HG03159 (cell line): ENCODE data around the gene CREG2.
"Not testable (repeated sequence)": the region's sequence is repeated elsewhere in the genome, so short reads cannot be mapped to it uniquely, and the experiment has no call there.

Experiments
- ATAC-seq: cut with Tn5 transposase; IDR thresholded peaks from one replicate; pipeline ENCODE4 v1.9.1; 2021; ENCODE audit warnings: mild to moderate bottlenecking, moderate library complexity; ENCODE audit not compliant: unreplicated experiment

CREG2 gene

DNA sequence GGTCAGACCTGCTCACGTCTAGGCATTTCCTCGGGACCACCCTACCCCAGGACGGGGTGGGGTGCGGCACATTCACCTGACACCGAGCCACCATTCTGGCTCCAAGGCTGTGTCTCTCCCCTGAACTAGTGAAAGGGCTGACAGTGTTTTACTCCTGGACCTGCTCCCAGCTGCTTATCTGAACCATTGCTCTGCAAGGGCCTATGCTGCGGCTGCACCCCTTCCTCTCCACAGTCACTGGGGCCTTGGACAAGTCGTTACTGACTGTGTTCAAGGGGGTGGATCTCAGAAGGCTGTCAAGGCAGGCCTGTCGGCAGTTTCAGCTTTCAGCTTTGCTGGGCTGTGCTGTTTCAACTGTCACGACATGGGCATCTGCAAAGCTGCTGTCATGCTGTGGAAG, 11.7 kb downstream of the CREG2 start:
- no peak for ATAC-seq

DNA sequence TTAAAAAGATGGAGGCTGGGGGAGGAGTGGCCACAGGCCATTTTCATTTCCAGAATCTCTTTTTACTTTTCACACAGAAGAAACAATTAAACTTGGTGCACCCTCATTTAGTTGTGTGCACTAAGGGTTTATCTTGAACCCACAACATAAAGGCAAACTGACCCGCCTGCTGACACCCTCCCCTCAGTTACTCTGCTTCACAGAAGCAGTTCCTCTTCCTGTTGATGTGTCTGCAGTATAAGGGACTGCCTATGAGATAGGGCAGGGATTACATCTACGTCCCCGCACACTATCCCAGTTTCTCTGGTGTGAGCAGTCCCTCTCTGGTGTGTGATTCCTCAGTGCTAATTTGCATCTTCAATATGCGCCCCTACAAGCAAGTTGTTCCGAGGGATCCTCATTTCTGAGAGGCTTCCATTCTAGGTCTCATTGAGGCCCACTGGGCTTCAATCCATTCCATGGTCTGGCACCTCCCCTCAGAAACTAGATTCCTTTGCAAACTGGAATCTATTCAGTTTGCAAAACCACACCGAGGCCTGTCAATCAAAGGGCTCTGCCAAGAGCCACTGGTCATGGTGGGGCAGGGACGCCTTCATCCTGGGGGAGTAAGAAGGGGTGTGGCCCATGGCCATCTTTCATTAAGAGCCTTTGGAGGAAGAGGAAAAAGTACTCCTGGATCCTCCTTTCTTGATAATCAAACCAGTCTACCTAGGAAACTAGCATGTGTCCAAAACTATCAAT, 12.3 kb downstream of the CREG2 start:
- ATAC-seq, result no peak

DNA sequence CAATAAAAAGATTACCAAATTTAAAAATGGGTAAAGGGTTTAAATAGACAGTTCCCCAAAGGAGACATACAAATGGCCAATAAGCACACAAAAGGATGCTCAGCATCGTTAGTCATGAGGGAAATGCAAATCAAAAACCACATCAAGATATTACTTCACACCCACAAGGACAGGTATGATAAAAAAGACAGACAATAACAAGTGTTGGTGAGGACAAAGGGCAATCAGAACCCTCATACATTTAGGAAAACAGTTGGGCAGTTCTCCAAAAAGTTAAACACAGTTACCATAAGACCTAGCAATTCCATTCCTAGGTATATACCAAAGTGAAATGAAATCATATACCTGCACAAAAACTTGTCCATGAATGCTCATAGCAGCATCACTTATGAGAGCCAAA, 14.5 kb downstream of the CREG2 start:
- no peak for ATAC-seq

- no peak for ATAC-seq
These were observed 15.7 kb downstream of the CREG2 start for GRCh38 chr2:101371636-101372035.

DNA sequence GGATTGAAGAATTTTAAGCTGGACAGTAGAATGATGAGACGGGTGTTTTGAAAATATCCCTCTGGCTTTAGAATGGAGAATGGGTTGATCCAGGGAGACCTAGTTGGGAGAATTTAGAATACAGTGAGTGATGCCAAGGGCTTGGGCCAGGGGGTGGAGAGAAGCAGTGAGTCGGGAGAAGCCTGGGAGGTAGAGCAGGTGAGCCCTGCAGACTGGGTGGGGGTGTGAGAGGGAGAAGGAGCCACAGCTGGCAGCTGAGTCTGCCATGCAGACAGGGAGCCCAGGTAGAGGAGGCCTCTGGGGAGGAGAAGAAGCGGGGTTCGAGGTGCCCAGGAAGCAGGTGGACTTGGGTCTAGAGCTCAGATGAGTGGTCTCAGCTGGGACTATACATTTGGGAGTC, 18.2 kb downstream of the CREG2 start:
- ATAC-seq, result no peak

DNA sequence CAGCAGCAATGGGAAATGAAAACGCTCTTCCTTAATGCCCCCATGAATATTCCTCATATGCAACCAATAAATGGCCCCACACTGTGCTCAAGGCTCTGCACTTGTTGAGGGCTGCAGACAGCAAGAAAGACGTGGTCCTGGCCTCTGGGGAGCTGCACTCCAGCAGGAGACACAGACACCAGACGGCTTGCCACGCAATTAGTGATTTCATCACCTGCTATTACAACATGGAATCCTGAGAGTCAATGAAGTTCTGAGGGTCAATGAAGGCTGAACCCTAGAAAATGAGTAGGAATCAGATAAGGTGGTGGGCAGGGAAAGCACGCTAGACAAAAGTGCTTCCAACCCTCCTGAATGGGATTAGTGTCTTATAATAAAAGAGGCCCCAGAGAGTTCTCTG, 18.9 kb downstream of the CREG2 start:
- no peak for ATAC-seq

- no peak for ATAC-seq
These were observed 19.8 kb downstream of the CREG2 start for GRCh38 chr2:101367508-101367907.

GRCh38 chr2:101364878-101365277, 22.4 kb downstream of the CREG2 start:
- no peak for ATAC-seq

DNA sequence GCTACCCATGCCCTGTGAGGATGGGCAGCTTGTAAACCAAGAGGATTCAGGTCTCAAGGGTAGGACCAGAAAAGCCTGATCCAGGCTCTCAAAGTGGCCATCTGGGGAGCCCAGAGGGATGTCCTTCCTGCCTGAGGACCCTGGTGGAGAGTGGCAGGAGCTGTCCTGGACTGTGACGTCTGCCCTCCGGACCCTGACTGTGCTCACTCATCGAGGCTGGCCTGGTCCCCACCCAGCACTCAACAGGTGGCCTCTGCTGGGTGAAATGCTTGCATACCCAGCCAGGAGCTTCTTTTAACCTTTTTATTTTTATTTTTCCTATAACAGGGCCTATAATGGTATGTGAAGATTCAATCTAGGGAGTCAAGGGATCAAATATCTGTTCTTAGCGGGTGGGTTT, 24.5 kb downstream of the CREG2 start:
- ATAC-seq, result no peak

GRCh38 chr2:101362316-101362715, 25.0 kb downstream of the CREG2 start:
- no peak for ATAC-seq

DNA sequence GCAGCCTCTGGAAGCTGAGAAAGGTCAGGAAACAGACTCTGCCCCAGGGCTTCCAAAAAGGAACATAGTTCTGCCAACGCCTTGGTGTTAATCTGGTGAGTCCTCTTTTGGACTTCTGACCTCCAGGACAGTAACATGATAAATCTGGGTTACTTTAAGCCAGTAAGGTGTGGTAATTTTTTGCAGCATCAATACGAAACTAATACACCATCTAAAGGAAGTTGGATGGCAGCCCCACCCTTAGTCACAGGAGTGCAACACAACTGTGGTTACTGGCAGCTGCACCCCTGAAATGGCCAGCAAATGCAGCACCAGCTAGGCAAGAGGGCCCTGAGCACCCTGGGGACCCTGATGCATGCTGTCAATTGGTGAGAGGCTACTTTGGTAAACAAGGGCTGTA, 25.8 kb downstream of the CREG2 start:
- ATAC-seq, result peak; percentile 54

- ATAC-seq, result no peak
These were observed 26.2 kb downstream of the CREG2 start for GRCh38 chr2:101361121-101361520.

- ATAC-seq, result no peak
These were observed 27.1 kb downstream of the CREG2 start for GRCh38 chr2:101360232-101360631.

GRCh38 chr2:101359410-101359954, 27.8 kb downstream of the CREG2 start:
- ATAC-seq, result no peak

DNA sequence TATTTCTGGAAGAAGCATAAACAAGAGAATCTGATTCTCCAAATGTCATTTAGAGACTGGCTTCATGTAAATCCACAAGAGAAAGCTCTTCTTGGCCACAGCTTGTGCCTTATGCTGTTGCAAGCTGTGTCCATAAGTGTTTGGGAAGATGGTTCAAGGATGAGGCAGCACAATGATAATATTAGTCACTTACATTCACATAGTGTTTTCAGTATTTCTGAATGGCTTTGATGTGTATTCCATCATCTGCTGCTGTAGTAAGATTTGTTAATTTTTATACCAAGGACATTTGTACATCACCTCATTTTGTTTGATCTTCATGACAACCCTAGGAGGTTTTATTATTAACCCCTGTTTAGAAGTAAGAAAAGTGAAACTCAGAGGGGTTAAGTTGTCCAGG, 29.9 kb downstream of the CREG2 start:
- ATAC-seq, result no peak

DNA sequence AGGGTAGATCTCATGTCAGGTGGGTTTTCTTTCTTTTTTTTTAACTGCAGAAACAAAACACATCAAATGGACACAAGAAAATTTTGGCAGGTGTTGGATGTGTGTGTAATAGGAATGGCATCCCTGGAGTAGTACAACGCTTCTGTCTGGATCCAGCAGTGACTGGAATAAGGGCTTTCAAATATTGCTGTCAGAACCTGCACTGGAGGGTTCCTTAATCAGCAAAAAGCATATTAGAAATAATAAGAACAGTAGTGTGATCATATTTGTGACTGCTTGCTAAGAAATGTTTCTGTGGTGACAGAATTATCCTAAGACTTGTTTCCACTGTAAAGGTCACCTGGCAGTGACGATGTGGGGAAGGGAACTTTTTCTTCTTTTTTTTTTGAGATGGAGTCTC, 30.8 kb downstream of the CREG2 start:
- ATAC-seq, result no peak

DNA sequence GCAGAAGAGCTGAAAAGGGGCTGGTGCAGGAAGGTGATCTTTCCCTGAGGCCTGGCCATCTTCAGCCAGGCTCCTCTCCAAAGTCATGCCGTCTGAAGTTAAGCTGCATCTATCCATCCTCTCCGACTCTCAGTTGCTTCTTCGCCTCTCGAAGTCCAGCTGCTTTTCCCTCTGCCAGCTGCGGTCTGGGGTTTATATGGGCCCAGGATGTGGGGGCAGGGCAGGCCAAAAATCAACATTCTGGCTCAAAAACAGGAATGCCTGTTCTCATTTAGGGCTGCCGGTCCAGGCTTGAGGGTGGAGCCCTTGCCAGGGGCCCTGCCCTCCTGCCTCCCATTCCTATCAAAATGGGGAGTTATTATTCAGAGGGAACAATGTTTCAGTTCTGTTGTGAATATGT, 31.2 kb downstream of the CREG2 start:
- ATAC-seq, result no peak

DNA sequence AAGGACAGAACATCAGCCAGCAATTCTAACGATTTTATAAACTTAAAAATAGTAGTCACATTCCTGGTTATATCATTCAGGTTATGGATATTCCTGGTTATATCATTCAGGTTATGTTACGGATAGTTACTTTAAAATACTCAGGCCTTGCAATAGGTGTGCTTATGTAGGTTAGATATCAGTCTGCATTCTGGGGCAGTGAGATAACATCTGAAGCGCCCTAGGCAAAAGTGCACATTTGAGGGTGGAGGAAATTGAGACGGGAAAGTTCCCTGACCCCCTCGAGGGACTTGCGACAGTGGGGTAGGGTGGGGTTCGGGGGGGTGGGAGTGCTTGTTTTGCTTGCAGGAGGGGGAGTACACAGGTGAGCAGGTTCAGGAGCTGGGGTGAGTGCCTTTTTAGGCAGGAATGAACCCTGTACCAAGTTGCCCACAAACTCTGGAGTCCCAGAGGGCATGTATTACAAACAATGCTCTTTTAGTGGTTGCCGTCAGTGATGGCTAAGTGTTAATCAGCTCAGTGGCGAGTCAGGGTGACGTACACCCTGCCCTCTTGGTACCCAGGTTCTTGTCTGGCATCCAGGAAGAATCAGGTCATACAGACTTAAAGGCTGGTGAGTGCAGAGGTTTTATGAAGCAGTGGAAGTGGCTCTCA, 31.8 kb downstream of the CREG2 start:
- ATAC-seq, result no peak

GRCh38 chr2:101354420-101355311, 32.6 kb downstream of the CREG2 start:
- ATAC-seq, result no peak

DNA sequence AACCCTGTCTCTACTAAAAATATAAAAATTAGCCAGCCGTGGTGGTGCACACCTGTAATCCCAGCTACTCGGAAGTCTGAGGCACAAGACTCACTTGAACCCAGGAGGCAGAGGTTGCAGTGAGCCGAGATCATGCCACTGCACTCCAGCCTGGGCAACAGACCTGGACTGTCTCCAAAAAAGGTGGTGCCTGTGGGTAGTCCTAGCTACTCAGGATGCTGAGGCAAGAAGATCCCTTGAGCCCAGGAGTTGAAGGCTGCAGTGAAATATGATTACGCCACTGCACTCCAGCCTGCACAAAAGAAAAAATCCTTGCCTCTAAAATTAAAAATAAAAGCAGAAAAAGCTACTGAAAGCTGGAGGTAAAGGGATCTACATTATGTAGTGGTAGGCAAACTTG, 34.7 kb downstream of the CREG2 start:
- ATAC-seq, result not testable (repeated sequence)

DNA sequence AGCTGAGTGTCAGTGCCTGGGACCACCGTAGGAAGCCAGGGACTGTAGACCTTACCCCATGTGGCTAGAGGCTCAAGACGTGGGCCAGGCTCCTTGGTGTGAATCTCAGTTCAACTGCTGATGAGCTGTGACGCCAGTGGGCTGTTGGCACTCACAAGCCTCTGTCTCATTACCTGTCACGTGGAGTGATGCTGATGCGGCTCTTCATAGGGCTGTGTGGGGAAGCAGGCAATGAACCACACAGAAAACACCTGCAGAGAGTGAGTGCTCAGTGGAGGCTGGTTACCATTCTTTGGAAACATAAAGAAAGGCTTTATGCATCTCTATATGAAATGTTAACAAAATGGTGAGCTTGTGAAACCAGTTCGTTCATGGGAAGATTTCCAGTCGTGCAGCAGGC, 36.1 kb downstream of the CREG2 start:
- ATAC-seq, result no peak
